Karpas-422 (cell line): Measurements from ENCODE around the gene ARGFX. TPM values are rescaled to one million over a fixed set of nuclear protein-coding genes. Genes with fewer than 3 reads are reported as not detected.

ENCODE experiments used
- DNase-seq: peaks from one replicate; pipeline ENCODE4 v3.0.0-alpha.2; 2015
- H2AFZ ChIP-seq: fragments of 200-600 bp; sonication (generic); 2 replicates; pipeline ENCODE4 v1.6.1; 2014; ENCODE audit warnings: antibody characterized with exemption, low read length, mixed read lengths
- H3K27ac ChIP-seq: fragments of 200-600 bp; sonication (generic); 2 replicates; pipeline ENCODE4 v1.5.1; 2014; ENCODE audit warnings: mild to moderate bottlenecking, low read length, moderate library complexity
- H3K27me3 ChIP-seq: fragments of 200-600 bp; sonication (generic); 2 replicates; pipeline ENCODE4 v1.6.1; 2014; ENCODE audit warnings: low read length, mixed read lengths
- H3K36me3 ChIP-seq: fragments of 200-600 bp; sonication (generic); 2 replicates; pipeline ENCODE4 v1.6.1; 2014; ENCODE audit warnings: low read length, mixed read lengths; ENCODE audit not compliant: insufficient read depth
- H3K4me1 ChIP-seq: fragments of 200-600 bp; sonication (generic); 2 replicates; pipeline ENCODE4 v1.6.1; 2014; ENCODE audit warnings: mild to moderate bottlenecking, low read length, mixed read lengths
- H3K4me2 ChIP-seq: fragments of 200-600 bp; sonication (generic); 2 replicates; pipeline ENCODE4 v1.6.1; 2014; ENCODE audit warnings: low read length, low read depth, mild to moderate bottlenecking; ENCODE audit not compliant: poor library complexity, severe bottlenecking
- H3K4me3 ChIP-seq: fragments of 200-600 bp; sonication (generic); 2 replicates; pipeline ENCODE4 v1.5.1; 2014; ENCODE audit warnings: mild to moderate bottlenecking, antibody characterized with exemption, low read length, mixed read lengths
- H3K79me2 ChIP-seq: fragments of 200-600 bp; sonication (generic); 2 replicates; pipeline ENCODE4 v1.6.1; 2014; ENCODE audit warnings: mild to moderate bottlenecking, low read length, mixed read lengths
- H3K9ac ChIP-seq: fragments of 200-600 bp; sonication (generic); 2 replicates; pipeline ENCODE4 v1.6.0; 2014; ENCODE audit warnings: low read length
- H3K9me2 ChIP-seq: fragments of 200-600 bp; sonication (generic), shearing (Covaris generic); replicated peaks from 2 replicates; pipeline ENCODE4 v1.6.0; 2014; ENCODE audit warnings: mild to moderate bottlenecking, low read length, moderate library complexity; ENCODE audit not compliant: insufficient read depth
- H3K9me3 ChIP-seq: fragments of 300-700, 200-600 bp; sonication (generic); 2 replicates; pipeline ENCODE4 v1.6.1; 2014; ENCODE audit warnings: low read length, mixed read lengths
- H4K20me1 ChIP-seq: fragments of 200-600 bp; sonication (generic); 2 replicates; pipeline ENCODE4 v1.6.1; 2014; ENCODE audit warnings: mild to moderate bottlenecking, antibody characterized with exemption, low read length, low read depth; ENCODE audit not compliant: insufficient read depth
- total RNA-seq: library from RNA; depleted of rRNA; stranded (reverse); fragments of >200 nt; shearing (Covaris generic); gene quantifications from 2 replicates; pipeline ENCODE4 v1.2.3, GENCODE V29; 2014; ENCODE audit warnings: low replicate concordance; rRNA removed

The ARGFX gene
- not detected in 2 replicates for total RNA-seq

- H3K9me2 ChIP-seq, result no peaks in the 10 kb centered on the region
- H2AFZ ChIP-seq, result no peak within 1 kb of the TSS
- no peak for DNase-seq
- no peak within 1 kb of the TSS for H3K9ac ChIP-seq
- no peaks in the 10 kb centered on the region for H4K20me1 ChIP-seq
- no peaks in the 10 kb centered on the region for H3K4me1 ChIP-seq
- H3K36me3 ChIP-seq, result no peaks in the 10 kb centered on the region
- H3K4me2 ChIP-seq, result no peak within 1 kb of the TSS
- H3K4me3 ChIP-seq, result no peak within 1 kb of the TSS
- no peak within 1 kb of the TSS for H3K27ac ChIP-seq
- no peaks in the 10 kb centered on the region for H3K9me3 ChIP-seq
- no peaks in the 10 kb centered on the region for H3K27me3 ChIP-seq
- no peaks in the 10 kb centered on the region for H3K79me2 ChIP-seq
Measured at GRCh38 chr3:121567649-121568048, at the start of gene ARGFX. Gene ARGFX (plus strand): TSS chr3:121567949. CDS start chr3:121570714, 2,765 bp downstream.

- Histone ChIP-seq H3K36me3 (peaks cover 76% of the 10 kb centered on the region), H3K79me2 (peaks cover 49% of the 10 kb centered on the region), H3K4me2 (no peak overlapping the region), H4K20me1 (no peaks in the 10 kb centered on the region), H3K9me3 (peaks cover 29% of the 10 kb centered on the region), H3K27me3 (no peaks in the 10 kb centered on the region), H2AFZ (no peak overlapping the region), H3K4me1 (no peaks in the 10 kb centered on the region), H3K9ac (no peak overlapping the region), H3K9me2 (no peaks in the 10 kb centered on the region), H3K27ac (no peak overlapping the region), H3K4me3 (no peak overlapping the region)
- no peak for DNase-seq
Measured at GRCh38 chr3:121517953-121518655, 49.6 kb upstream of the ARGFX start.

DNA sequence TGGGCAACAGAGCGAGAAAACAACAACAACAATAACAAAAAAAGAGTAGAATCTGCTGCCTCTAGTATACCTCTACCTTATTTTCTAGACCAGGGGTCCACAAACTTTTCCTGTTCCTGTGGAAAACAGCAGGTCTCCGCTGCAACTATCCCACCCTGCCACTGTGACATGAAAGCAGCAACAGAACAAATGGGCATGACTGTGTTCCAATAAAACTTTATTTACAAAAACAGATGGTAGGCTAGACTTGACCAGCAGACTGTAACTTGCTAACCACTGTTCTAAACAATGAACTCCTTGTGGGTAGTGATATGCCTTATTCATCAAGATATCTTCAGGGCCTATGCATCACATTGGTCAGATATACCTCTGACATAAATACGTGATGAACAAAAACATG, 47.2 kb upstream of the ARGFX start:
- H3K4me3 ChIP-seq, result no peak overlapping the region
- peaks cover 73% of the 10 kb centered on the region for H3K36me3 ChIP-seq
- no peaks in the 10 kb centered on the region for H4K20me1 ChIP-seq
- no peaks in the 10 kb centered on the region for H3K4me1 ChIP-seq
- H3K4me2 ChIP-seq, result no peak overlapping the region
- no peaks in the 10 kb centered on the region for H3K9me2 ChIP-seq
- H3K27ac ChIP-seq, result no peak overlapping the region
- no peak overlapping the region for H2AFZ ChIP-seq
- no peak overlapping the region for H3K9ac ChIP-seq
- peaks cover 43% of the 10 kb centered on the region for H3K79me2 ChIP-seq
- H3K9me3 ChIP-seq, result peaks cover 27% of the 10 kb centered on the region
- DNase-seq, result no peak
- no peaks in the 10 kb centered on the region for H3K27me3 ChIP-seq

DNA sequence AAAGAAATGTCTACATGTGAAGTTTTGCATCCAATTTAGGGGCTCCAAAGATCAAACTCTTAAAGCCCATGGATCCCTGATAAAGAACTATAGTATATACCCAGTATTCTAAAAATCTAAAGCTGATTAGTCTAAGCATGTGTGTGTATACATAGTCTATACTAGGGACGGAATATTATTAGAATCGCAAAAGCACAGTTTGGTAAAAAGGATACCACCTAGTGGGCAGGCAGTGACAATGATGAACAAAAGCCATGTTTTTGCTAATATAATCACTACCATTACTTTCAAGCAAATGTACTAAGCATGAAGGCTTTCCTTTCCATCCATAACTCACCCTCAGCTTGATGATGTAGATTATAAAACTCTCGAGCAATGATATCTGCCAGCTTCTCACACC, 38.4 kb upstream of the ARGFX start:
- peaks cover 51% of the 10 kb centered on the region for H3K36me3 ChIP-seq
- no peaks in the 10 kb centered on the region for H3K9me2 ChIP-seq
- H3K9ac ChIP-seq, result no peak overlapping the region
- H3K27ac ChIP-seq, result no peak overlapping the region
- no peaks in the 10 kb centered on the region for H3K27me3 ChIP-seq
- no peaks in the 10 kb centered on the region for H4K20me1 ChIP-seq
- no peak overlapping the region for H3K4me3 ChIP-seq
- H3K4me2 ChIP-seq, result no peak overlapping the region
- peaks cover 35% of the 10 kb centered on the region for H3K79me2 ChIP-seq
- H3K4me1 ChIP-seq, result no peaks in the 10 kb centered on the region
- H2AFZ ChIP-seq, result no peak overlapping the region
- H3K9me3 ChIP-seq, result no peaks in the 10 kb centered on the region
- DNase-seq, result peak; percentile 65

GRCh38 chr3:121531269-121531668, 36.5 kb upstream of the ARGFX start:
- DNase-seq, result no peak
- H3K27me3 ChIP-seq, result no peaks in the 10 kb centered on the region
- H2AFZ ChIP-seq, result no peak overlapping the region
- H3K27ac ChIP-seq, result no peak overlapping the region
- no peaks in the 10 kb centered on the region for H3K9me3 ChIP-seq
- H3K4me3 ChIP-seq, result no peak overlapping the region
- H3K79me2 ChIP-seq, result peaks cover 31% of the 10 kb centered on the region
- no peak overlapping the region for H3K9ac ChIP-seq
- H3K36me3 ChIP-seq, result peaks cover 55% of the 10 kb centered on the region
- no peaks in the 10 kb centered on the region for H3K9me2 ChIP-seq
- no peak overlapping the region for H3K4me2 ChIP-seq
- no peaks in the 10 kb centered on the region for H3K4me1 ChIP-seq
- H4K20me1 ChIP-seq, result no peaks in the 10 kb centered on the region

DNA sequence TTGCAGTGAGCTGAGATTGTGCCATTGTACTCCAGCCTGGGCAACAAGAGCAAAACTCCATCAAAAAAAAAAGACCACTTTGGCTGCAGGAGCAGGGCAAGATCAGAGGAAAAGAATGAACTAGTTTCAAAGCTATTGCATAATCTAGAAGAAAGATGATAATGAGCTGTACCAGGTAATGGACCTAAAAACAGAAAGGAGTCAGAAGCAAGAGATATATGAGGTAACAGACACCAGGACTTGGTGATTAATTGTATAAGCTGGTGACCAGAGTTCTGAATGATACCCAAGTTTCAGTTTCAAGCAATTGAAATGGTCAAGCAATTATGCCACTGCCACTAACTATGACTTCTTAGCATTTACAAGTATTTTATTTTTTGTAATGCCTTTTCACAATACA, 24.8 kb upstream of the ARGFX start:
- Histone ChIP-seq H2AFZ (no peak overlapping the region), H4K20me1 (no peaks in the 10 kb centered on the region), H3K79me2 (peaks cover 67% of the 10 kb centered on the region), H3K9ac (no peak overlapping the region), H3K27me3 (no peaks in the 10 kb centered on the region), H3K9me2 (no peaks in the 10 kb centered on the region), H3K4me2 (no peak overlapping the region), H3K36me3 (peaks cover 35% of the 10 kb centered on the region), H3K27ac (no peak overlapping the region), H3K9me3 (no peaks in the 10 kb centered on the region), H3K4me3 (no peak overlapping the region), H3K4me1 (peaks cover 16% of the 10 kb centered on the region)
- DNase-seq, result no peak

- DNase-seq, result peak; percentile 64
- H3K9ac ChIP-seq, result peak overlapping the region; percentile 79
- peaks cover 14% of the 10 kb centered on the region; the same call in 1 of the 2 replicates for H3K36me3 ChIP-seq
- H3K27ac ChIP-seq, result peak overlapping the region; percentile 2; the same call in 1 of the 2 replicates
- H4K20me1 ChIP-seq, result no peaks in the 10 kb centered on the region
- peak overlapping the region; percentile 95 for H3K4me2 ChIP-seq
- peak overlapping the region; percentile 75 for H3K4me3 ChIP-seq
- peaks cover 48% of the 10 kb centered on the region for H3K79me2 ChIP-seq
- no peaks in the 10 kb centered on the region for H3K27me3 ChIP-seq
- H3K9me3 ChIP-seq, result no peaks in the 10 kb centered on the region
- H2AFZ ChIP-seq, result no peak overlapping the region
- no peaks in the 10 kb centered on the region for H3K9me2 ChIP-seq
- H3K4me1 ChIP-seq, result peaks cover 16% of the 10 kb centered on the region
Measured at GRCh38 chr3:121545049-121545573, 22.6 kb upstream of the ARGFX start.

- Histone ChIP-seq H3K36me3 (peaks cover 9% of the 10 kb centered on the region; the same call in 1 of the 2 replicates), H2AFZ (peak within 1 kb of the TSS; percentile 62), H3K4me3 (peak within 1 kb of the TSS; percentile 75), H3K27me3 (no peaks in the 10 kb centered on the region), H3K4me1 (peaks cover 16% of the 10 kb centered on the region), H3K9me3 (no peaks in the 10 kb centered on the region), H4K20me1 (no peaks in the 10 kb centered on the region), H3K27ac (peak within 1 kb of the TSS; percentile 83), H3K79me2 (peaks cover 43% of the 10 kb centered on the region), H3K9me2 (no peaks in the 10 kb centered on the region), H3K9ac (peak within 1 kb of the TSS; percentile 79), H3K4me2 (peak within 1 kb of the TSS; percentile 95)
- DNase-seq, result peak; percentile 98
Measured at GRCh38 chr3:121545574-121546455, 21.9 kb upstream of the ARGFX start, which contains the start of gene POLQ. Gene POLQ (minus strand): TSS chr3:121545988. CDS start chr3:121545877, 111 bp downstream.
